ENCODE measurements around the gene DNAJC11.
"Not testable (repeated sequence)": the region's sequence is repeated elsewhere in the genome, so short reads cannot be mapped to it uniquely, and the experiment has no call there.

DNAJC11 gene

GRCh38 chr1:6623269-6623965 is 78.2 kb downstream of the DNAJC11 start:
- no peak for DNase-seq

DNA sequence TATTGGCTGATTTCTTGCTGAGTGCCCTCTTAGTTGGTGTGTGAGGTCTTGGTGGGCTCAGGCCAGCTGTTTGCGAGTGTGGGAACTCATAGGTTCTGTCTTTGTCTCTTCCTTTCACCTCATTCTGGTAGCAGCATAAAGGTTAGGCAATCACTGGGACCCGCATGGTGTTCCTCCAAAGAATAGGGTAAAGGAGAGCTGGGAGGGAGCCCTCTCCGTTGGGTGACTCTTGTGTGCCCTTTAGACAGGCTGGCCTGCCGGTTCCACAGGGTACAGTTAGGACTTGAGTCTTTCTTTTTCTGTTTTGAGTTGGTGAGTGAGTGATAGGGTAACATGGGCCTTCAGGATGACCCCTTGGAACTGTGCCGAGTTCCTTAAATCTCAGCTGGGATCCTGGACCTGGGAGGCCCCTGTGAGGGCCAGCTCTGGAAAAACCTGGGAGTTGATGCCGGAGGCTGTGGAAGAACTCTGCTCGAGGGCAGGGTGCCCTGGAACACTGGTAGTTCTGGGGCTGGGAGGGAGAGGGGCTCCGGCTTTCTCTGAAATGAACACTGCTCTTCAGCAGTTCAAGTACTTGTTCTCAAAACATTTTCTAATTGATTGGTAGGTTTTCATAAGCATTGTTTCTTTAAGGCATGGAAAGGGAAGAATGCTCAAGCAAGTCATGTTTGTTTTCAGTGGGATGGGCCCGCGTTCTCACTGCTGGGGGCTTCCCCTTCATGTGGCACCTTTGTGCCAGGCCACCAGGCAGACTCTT is 79.0 kb downstream of the DNAJC11 start:
- no peak for DNase-seq

DNA sequence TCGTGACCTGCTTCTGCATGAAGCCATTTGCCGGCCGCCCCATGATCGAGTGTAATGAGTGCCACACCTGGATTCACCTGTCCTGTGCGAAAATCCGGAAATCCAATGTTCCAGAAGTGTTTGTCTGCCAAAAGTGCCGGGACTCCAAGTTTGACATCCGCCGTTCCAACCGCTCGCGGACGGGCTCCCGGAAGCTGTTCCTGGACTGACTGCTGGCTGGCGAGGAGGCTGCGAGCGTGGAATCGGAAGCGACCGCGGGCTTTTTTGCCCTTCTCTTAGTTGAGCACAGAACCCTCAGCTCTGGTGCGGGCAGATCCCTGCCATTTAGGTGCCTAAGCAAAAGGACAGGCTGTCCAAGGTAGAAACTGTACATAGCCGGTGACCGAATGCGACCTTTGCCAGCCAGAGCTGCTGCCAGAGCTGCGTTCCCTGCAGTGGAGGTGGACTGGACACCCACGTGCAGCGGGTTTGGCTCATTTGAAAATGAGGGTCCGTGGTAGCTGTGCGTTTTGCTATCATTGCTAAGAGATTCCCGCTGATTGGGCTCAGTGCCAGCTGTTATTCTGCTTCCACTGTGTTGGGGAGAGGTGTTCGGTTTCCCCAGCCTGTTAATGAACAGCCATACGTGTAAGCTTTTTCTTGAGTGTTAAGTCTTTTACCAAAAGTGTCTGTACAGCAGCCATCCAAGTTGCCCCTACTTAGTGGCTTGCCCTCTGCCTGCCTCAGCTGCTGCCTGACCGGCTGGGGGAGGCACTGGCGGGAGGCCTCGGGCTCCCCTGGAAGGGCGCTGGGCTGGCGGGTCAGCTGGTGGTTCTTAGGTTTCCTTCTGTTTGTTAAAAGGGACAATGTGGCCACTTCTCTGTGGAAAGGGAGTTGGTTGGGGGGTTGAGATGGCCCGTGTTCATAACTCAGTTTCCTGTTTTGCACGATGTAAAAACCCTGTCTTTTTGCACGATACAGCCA is 79.9 kb downstream of the DNAJC11 start:
- no peak for DNase-seq

DNA sequence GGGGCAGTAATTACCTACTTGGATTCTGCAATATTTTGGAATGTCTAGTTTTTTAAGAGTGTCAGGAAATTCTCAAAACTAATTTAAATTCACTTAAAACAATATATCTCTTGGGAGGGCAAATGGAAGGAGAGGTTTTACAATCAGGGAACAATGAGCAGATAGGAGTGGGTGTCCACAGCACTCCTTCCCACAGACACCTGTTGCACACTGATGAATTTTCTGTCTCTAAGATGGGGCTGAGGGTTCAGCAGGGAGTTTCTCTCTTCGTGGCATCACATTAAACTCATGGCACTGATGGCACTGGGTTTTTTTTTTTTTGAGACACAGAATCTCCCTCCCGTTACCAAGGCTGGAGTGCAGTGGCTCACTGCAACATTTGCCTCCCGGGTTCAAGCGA is 82.6 kb downstream of the DNAJC11 start:
- no peak for DNase-seq

DNA sequence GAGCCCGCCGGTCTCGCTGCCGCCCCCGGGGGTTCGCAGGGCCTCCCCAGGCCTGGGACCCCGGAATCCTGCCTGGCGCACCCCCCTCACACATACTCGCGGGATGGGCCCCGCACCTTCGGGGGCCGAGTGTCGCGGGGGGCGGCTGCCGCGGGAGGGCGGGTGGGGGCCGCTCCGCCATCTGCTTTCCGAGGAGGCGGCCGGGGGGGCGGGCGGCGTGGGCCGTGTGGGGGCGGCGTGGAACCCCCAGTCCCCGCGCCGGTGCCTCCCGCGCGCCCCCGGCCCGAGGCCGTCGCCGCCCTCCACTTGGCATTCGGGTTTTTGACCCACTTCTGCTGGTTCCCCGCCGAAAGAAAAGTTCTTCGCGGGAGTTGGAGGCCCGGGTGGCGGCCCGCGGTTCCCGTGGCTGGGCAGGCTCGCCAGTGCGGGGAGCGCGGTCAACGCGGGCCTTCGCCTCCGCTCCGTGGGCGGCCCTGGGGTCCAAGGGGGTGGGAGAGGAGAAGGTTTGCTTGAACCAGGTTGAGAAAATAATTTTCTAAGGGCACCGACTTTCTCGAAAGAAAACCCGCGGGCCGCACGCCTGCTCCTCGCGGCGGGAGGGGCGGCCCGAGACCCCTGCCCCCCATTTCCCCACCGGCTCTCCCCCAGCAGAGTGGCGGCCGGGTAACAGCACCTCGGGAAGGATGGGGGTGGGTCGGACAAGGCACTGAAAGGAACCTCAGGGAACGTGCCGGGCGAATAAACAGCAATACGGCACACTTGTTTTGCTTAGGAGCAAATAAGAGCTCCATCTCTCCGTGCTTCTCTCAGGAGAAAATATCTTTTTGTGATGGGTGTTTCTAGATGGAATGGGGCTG is 86.5 kb downstream of the DNAJC11 start:
- DNase-seq = no peak

- peak; percentile 48 for DNase-seq
Observed at GRCh38 chr1:6614019-6614928, 87.3 kb downstream of the DNAJC11 start.

DNA sequence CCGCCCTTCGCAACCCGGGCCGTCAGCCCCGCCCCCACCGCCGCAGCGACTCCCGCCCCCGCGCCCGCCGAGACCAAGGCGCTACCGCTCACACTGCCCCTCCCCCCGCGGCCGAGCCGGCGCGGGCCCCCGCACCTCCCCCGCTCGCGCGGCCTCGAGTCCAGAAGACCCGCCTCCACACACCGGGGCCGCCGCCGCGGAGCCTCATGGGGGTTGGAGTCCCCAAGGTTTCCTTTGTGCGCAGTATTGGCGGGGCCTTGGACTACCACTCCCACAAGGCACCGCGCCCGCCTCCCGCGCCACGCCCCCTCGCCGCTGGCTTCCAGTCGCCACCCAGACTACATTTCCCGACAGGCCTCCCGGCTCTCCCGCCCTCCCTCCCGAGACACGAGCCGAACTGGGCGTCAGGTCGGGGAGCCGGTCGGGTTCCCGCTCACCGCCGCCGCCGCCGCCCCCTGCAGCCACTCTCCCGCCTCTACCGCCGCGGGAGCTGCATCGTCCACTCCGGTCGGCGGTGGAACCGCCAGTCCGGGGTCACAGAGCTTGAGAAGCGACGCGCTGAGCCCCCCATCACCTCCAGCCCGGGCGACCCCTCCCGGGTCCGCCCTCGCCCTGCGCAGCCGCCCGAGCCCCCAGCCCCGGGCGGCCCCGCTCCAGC is 88.1 kb downstream of the DNAJC11 start, which contains the start of gene PHF13:
PHF13 (plus strand) TSS at position 371 of the 658 bp plus-strand sequence. CDS start 336 bp downstream, outside the sequence.
- DNase-seq = peak; percentile 100

DNA sequence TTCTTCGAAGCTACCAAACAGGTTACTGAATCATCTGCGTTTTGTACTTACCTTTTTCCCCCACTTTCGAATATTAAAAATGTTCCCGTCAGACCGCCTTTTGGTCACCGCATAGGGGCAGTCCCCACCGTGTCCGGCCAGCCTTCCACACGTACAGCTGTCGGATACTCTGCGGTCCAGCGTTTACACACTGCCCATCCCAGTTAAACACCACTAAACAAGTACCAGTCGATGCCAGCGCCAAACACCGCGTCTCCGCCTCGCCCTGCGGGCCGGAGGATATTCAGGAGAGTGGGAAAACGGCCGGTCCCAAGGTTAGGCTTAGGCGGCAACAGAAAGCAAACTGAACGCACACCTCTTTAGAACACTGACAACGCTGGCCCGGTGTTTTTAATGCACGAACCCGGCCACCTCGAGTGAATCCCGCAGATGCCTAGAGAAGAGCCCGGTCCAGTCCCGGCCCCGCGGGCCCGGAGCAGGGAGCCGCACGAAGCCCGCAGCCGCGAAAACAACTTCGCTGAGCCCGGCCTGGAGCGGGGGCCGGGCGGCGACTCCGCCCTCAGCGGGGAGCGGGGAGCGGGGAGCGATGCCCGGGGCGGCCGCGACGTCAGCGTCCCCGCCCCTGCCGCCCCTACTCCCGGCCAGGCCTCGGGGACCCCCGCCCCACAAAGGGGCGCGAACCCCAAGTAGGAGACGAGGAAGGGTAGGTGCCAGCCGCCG is 88.8 kb downstream of the DNAJC11 start:
- no peak for DNase-seq

DNA sequence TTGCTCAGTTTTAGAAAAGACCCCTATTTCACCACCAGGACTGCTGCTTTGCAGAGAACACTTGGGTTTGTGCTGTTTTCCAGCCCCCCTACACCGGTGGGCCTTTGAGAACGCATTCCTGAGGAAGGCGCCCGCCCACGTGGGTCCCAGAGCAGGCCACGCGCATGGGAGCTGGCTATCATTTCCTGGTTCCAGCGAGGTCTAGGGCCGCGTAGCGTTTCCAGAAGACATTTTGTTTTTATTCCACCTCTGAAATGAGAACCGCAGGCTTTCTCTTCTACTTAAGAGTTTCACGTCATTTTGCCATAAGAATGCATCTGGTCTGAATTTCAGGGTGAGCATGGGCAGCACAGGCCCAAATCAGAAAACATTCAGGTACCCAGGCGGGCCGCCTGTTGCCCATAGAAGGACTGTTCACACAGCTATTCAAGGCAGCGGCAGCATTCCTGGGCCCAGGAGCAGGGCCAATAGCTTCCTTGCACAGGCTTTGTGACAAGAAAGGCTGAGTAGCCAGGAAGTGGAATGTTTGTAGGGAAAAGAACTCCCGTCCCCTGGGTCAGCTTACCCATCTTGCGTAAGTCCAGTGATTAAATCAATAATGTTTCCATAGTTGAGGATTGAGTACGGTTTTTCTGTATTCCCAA is 97.6 kb downstream of the DNAJC11 start:
- DNase-seq = peak; percentile 89

DNA sequence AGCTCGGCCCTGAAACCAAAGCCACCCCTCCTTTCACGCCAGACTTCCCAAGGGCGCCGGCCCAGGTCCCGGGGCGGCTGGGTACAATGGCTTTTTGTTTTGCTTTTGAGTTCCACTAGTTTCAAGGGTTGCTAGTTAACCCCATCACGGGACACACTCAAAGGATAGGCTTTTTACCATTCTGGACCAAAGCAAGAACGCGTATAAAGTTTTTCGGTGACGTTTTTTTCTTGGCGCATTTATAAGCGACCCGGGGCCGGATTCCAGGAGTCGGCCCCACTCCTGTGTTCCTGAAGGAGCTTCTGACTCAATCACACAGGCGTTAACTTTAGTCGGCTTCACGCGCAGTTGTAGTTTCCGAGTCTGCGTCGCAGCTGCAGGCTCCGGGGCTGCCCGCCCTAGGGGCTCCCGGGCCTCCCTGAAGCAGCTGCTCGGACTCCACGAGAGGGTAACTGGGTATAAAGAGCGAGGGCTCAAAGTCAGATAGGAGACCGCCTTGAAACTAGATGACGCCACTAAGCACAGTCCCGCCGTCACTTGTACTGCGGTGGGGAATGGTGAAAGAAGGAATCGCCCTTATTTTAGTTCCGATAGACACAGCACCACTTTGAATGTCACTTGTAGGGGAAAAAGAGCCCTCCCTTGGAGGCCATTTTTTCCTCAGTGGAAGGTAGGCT is 98.2 kb downstream of the DNAJC11 start:
- DNase-seq = peak; percentile 84

- DNase-seq = peak; percentile 92
Observed at GRCh38 chr1:6602669-6603237, 98.9 kb downstream of the DNAJC11 start, which contains the start of gene KLHL21. Gene KLHL21 (minus strand): TSS chr1:6602869. CDS start chr1:6602817, 52 bp downstream.

- no peak for DNase-seq
Observed at GRCh38 chr1:6601923-6602668, 99.5 kb downstream of the DNAJC11 start.

DNA sequence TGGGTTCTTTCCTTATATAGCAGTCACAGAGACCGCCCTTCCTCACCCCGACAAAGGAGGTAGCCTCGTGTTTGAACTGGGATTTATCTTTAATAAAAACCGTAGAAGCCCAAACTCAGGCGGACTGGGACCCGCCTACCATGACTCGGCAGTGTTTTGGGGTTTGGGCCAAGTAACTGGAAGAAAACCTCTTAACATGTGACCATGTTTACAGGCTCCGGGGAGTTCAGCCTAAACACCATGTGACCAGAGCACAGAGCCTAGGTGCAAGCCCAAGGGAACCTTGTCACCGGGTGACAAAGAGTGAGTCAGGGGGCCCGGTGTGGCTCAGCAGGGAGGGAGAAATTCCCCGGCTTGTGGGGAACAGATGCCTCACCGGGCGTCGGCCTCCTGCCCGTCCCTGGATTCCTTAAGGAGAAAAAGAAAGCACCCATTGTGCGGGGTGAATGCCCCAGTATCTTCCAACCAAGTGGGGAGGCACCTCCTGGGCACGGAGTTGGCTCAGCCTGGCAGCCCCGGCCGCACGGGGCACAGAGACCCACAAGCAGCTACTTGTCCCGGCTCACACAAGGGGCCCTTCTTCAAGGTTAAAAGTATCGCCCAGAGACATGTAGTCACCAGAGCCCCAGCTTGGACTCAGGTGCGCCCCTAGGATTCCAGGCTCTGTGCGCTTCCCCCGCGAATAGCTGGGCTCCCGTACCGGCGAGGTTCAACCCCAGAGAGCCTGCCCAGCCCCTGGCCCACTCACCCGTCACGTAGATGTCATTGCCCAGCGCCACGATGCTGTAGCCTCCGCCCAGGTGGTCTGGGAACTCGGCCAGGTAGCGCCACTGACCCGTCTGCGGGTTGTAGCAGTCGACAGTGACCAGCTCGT is 100.3 kb downstream of the DNAJC11 start:
- DNase-seq = peak; percentile 87

GRCh38 chr1:6600410-6601048 is 101.1 kb downstream of the DNAJC11 start:
- DNase-seq = no peak

DNA sequence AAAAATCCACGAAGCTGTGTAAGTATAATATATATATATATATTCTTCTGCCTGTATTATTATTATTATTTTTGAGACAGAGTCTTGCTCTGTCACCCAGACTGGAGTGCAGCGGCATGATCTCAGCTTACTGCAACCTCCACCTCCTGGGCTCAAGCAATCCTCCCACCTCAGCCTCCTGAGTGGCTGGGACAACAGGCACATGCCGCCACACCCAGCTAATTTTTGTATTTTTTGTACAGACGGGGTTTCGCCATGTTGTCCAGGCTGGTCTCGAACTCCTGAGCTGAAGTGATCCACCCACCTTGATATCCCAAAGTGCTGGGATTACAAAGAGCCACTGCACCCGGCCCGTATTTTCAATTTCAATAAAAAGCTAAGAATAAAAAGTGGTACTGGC is 101.6 kb downstream of the DNAJC11 start:
- DNase-seq = not testable (repeated sequence)
